ENCODE measurements around the gene ZNF841. TPM values are rescaled to one million over a fixed set of nuclear protein-coding genes. Genes with fewer than 3 reads are reported as not detected.

Gene ZNF841
- total RNA-seq, 2 experiments from 2014 or later = 20.0 TPM

GRCh38 chr19:52140032-52140710 lies 44.6 kb upstream of the ZNF841 start:
- Histone ChIP-seq H3K36me3 (ENCODE audit: insufficient read depth, low read length) (no peaks in the 10 kb centered on the region), H3K27ac (ENCODE audit: low read depth in 1 of 2, low read length in 2 of 2) (peak overlapping the region; percentile 26 to 85), H3K27me3 (ENCODE audit: control insufficient read depth in 1 of 2, insufficient read depth in 2 of 2, low read length in 2 of 2) (no peaks in the 10 kb centered on the region), H3K9me3 (ENCODE audit: control insufficient read depth in 1 of 2, insufficient read depth in 1 of 2, low read length in 2 of 2) (peaks cover 0 to 7% of the 10 kb centered on the region in 2 experiments), H3K4me1 (ENCODE audit: insufficient read depth, low read length) (peaks cover 23% of the 10 kb centered on the region), H3K4me3 (ENCODE audit: low read length) (peak overlapping the region; percentile 100)
- H3K9me3 Mint-ChIP-seq = peaks cover 6% of the 10 kb centered on the region
- H3K4me3 Mint-ChIP-seq = peak overlapping the region; percentile 97
- H3K4me1 Mint-ChIP-seq (ENCODE audit: low read depth) = peaks cover 34% of the 10 kb centered on the region
- peak overlapping the region; percentile 93 for H3K27ac Mint-ChIP-seq
- POLR2A ChIA-PET = interaction anchor here (1.1 to 4.0 kb wide), 4 partner anchors 32 to 132 kb away, joined by 3 to 21 read pairs (median 13); partner anchors contain the start of genes PPP2R1A, ZNF432, ZNF615 and ZNF836
- CTCF ChIA-PET = interaction anchor here (1.1 to 3.6 kb wide), 3 partner anchors 32 to 63 kb away, joined by 3 to 23 read pairs (median 8); partner anchors contain the start of gene PPP2R1A
- DNase-seq = peak in 8 of 14 experiments; percentile 97 to 99 (median 98)
- intact Hi-C loops (cut with DNase I, micrococcal nuclease) = loop anchor here (1.0 kb wide), 2 partner anchors 31 to 129 kb away; partner anchors contain the start of genes ZNF836 (in 2 of the 2) and ZNF766 (in 1 of the 2)
- ATAC-seq (ENCODE audit: poor library complexity) = peak; percentile 98
- H3K36me3 Mint-ChIP-seq (ENCODE audit: low read depth) = peaks cover 47% of the 10 kb centered on the region
- no peaks in the 10 kb centered on the region for H3K27me3 Mint-ChIP-seq
- TF ChIP-seq CTCF (IDR thresholded peaks at IDR 0.05) = no peak

- intact Hi-C loops (cut with DNase I, micrococcal nuclease) = loop anchor here (1.0 to 5.0 kb wide), 6 partner anchors 32 to 598 kb away; partner anchors contain the start of genes PPP2R1A (in 2 of the 2), ZNF836 (in 2 of the 2), ZNF611 (in 1 of the 2) and ZNF766 (in 1 of the 2)
Measured at GRCh38 chr19:52139252-52140031, 43.9 kb upstream of the ZNF841 start, which contains the start of gene ZNF616. Gene ZNF616, minus strand, starts transcription at chr19:52139938. Its CDS starts 9,426 bp downstream, at chr19:52130512.

More at GRCh38 chr19:52139252-52140031, 43.9 kb upstream of the ZNF841 start, which contains the start of gene ZNF616:
- Mint-ChIP-seq H3K4me3 (peak within 1 kb of the TSS; percentile 97), H3K27ac (peak within 1 kb of the TSS; percentile 93), H3K9me3 (peaks cover 12% of the 10 kb centered on the region), H3K36me3 (ENCODE audit: low read depth) (peaks cover 55% of the 10 kb centered on the region), H3K27me3 (no peaks in the 10 kb centered on the region), H3K4me1 (ENCODE audit: low read depth) (peaks cover 38% of the 10 kb centered on the region)
- H3K27me3 ChIP-seq (ENCODE audit: control insufficient read depth in 1 of 2, insufficient read depth in 2 of 2, low read length in 2 of 2) = no peaks in the 10 kb centered on the region
- peaks cover 0 to 7% of the 10 kb centered on the region in 2 experiments for H3K9me3 ChIP-seq (ENCODE audit: control insufficient read depth in 1 of 2, insufficient read depth in 1 of 2, low read length in 2 of 2)
- ChIA-PET POLR2A (interaction anchor here (0.5 to 4.0 kb wide), 6 partner anchors 32 to 169 kb away, joined by 3 to 21 read pairs (median 6); partner anchors contain the start of genes PPP2R1A, ZNF432 and ZNF836), CTCF (interaction anchor here (0.8 to 3.6 kb wide), 6 partner anchors 33 to 153 kb away, joined by 3 to 23 read pairs (median 6); partner anchors contain the start of genes PPP2R1A and ZNF350)
- peak; percentile 43 for ATAC-seq (ENCODE audit: poor library complexity)
- H3K4me3 ChIP-seq (ENCODE audit: low read length) = peak within 1 kb of the TSS; percentile 100
- peak; percentile 50 to 99 (median 84) for DNase-seq
- peaks cover 23% of the 10 kb centered on the region for H3K4me1 ChIP-seq (ENCODE audit: insufficient read depth, low read length)
- no peaks in the 10 kb centered on the region for H3K36me3 ChIP-seq (ENCODE audit: insufficient read depth, low read length)
- peak; percentile 90 for TF ChIP-seq CTCF (IDR thresholded peaks at IDR 0.05)
- H3K27ac ChIP-seq (ENCODE audit: low read depth in 1 of 2, low read length in 2 of 2) = peak within 1 kb of the TSS; percentile 79 to 92
